PC-9 (cell line): ENCODE measurements around the gene TBX6.

Experiments
- EZH2 ChIP-seq: fragments of 200-600 bp; sonication (generic); IDR thresholded peaks from 2 replicates; pipeline ENCODE4 v1.8.0; 2017; ENCODE audit warnings: antibody characterized with exemption, low read depth
- TF ChIP-seq, protein P1 (sequence below): fragments of 200-600 bp; sonication (generic); conservative IDR thresholded peaks from 2 replicates; pipeline ENCODE4 v1.6.1; 2017; ENCODE audit warnings: mixed run types, antibody characterized with exemption, mild to moderate bottlenecking, moderate library complexity

DNA sequence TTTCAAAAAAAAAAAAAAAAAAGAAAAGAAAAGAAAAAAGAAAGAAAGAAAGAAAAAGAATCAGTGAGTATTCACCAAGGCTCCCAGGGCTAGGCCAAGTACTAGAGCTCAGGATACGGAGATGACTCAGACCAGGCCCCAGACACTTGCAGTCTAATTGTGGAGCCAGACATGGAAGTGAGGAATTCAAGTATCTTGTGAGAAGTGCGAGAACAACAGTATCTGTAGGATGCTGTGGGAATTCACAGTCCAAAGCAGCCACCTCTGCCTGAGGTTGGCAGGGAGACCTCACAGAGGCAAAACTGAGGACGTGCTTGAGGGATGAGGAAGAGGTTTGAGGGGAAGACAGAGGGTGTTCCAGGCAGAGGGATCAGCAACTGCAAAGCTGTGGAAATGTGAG is 40.2 kb downstream of the TBX6 start:
- TF ChIP-seq, protein P1, sequence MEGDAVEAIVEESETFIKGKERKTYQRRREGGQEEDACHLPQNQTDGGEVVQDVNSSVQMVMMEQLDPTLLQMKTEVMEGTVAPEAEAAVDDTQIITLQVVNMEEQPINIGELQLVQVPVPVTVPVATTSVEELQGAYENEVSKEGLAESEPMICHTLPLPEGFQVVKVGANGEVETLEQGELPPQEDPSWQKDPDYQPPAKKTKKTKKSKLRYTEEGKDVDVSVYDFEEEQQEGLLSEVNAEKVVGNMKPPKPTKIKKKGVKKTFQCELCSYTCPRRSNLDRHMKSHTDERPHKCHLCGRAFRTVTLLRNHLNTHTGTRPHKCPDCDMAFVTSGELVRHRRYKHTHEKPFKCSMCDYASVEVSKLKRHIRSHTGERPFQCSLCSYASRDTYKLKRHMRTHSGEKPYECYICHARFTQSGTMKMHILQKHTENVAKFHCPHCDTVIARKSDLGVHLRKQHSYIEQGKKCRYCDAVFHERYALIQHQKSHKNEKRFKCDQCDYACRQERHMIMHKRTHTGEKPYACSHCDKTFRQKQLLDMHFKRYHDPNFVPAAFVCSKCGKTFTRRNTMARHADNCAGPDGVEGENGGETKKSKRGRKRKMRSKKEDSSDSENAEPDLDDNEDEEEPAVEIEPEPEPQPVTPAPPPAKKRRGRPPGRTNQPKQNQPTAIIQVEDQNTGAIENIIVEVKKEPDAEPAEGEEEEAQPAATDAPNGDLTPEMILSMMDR, result no peak
- no peak for TF ChIP-seq EZH2
